PC-3 (cell line): Measurements from ENCODE around the gene POLR3C. TPM values are rescaled to one million over a fixed set of nuclear protein-coding genes. Genes with fewer than 3 reads are reported as not detected.

Source experiments
- ATAC-seq: fragments of 200-7000 bp; cut with Tn5 transposase; 2 replicates; pipeline ENCODE4 v1.9.1; 2020; ENCODE audit warnings: mild to moderate bottlenecking, moderate library complexity
- BruUV-seq: library from RNA; stranded (reverse); fragments of 400-500 nt; replicated peaks from 2 replicates; lab custom pipeline; 2021; lab: Mats Ljungman, UMichigan
- CTCF ChIA-PET: fragments of 300-600 bp; sonication (Branson Sonifier 250); formaldehyde crosslinking; loops from one replicate; lab custom pipeline; 2022; ENCODE audit warnings: antibody characterized with exemption; lab: Charles Lee
- POLR2A ChIA-PET: fragments of 300-600 bp; sonication (Branson Sonifier 250); formaldehyde crosslinking; loops from one replicate; lab custom pipeline; 2022; ENCODE audit warnings: antibody characterized with exemption; ENCODE audit not compliant: unreplicated experiment; lab: Charles Lee
- DNase-seq: peaks from one replicate; pipeline ENCODE4 v3.0.0-alpha.2; 2015
- H2AFZ ChIP-seq: fragments of 300-600 bp; sonication (generic); 2 replicates; pipeline ENCODE4 v1.6.0; 2016; ENCODE audit warnings: antibody characterized with exemption, low read length
- H3F3A ChIP-seq: fragments of 300-600 bp; sonication (generic); one replicate; pipeline ENCODE4 v1.6.0; 2017; ENCODE audit warnings: antibody characterized with exemption, low read length, control low read depth, mild to moderate bottlenecking; ENCODE audit not compliant: unreplicated experiment
- H3K27ac ChIP-seq: fragments of 300-600 bp; sonication (generic); 2 replicates; pipeline ENCODE4 v1.5.1; 2016; ENCODE audit warnings: mild to moderate bottlenecking, low read length
- H3K27me3 ChIP-seq: fragments of 300-600 bp; sonication (generic); 2 replicates; pipeline ENCODE4 v1.6.1; 2016; ENCODE audit warnings: low read length, mixed read lengths
- H3K36me3 ChIP-seq: fragments of 300-600 bp; sonication (generic); 2 replicates; pipeline ENCODE4 v1.6.1; 2016; ENCODE audit warnings: low read depth, mixed run types, low read length, mixed read lengths
- H3K4me1 ChIP-seq: fragments of 300-600 bp; sonication (generic); 2 replicates; pipeline ENCODE4 v1.5.1; 2016; ENCODE audit warnings: low read length; ENCODE audit not compliant: insufficient read depth
- H3K4me2 ChIP-seq: fragments of 300-600 bp; sonication (generic); 2 replicates; pipeline ENCODE4 v1.6.0; 2016; ENCODE audit warnings: low read length
- H3K4me3 ChIP-seq: fragments of 300-600 bp; sonication (generic); 2 replicates; pipeline ENCODE4 v1.5.1; 2016; ENCODE audit warnings: mild to moderate bottlenecking, low read length, mixed read lengths
- H3K79me2 ChIP-seq: fragments of 300-600 bp; sonication (generic); 2 replicates; pipeline ENCODE4 v1.6.1; 2017; ENCODE audit warnings: low read length, mixed read lengths
- H3K9ac ChIP-seq: fragments of 300-600 bp; sonication (generic); 2 replicates; pipeline ENCODE4 v1.6.0; 2016; ENCODE audit warnings: mild to moderate bottlenecking, low read length
- H3K9me2 ChIP-seq: fragments of 300-600 bp; sonication (generic); replicated peaks from 2 replicates; pipeline ENCODE4 v1.6.1; 2016; ENCODE audit warnings: mixed run types, low read length, mixed read lengths
- H3K9me3 ChIP-seq: fragments of 300-600 bp; sonication (generic); 2 replicates; pipeline ENCODE4 v1.6.1; 2016; ENCODE audit warnings: low read length, mixed read lengths
- H4K20me1 ChIP-seq: fragments of 300-600 bp; sonication (generic); 2 replicates; pipeline ENCODE4 v1.6.1; 2016; ENCODE audit warnings: low read length, mixed read lengths
- CTCF ChIP-seq: fragments of 300-600 bp; sonication (generic); conservative IDR thresholded peaks from 2 replicates; pipeline ENCODE4 v1.5.1; 2017; ENCODE audit warnings: antibody characterized with exemption, low read depth, mild to moderate bottlenecking, low read length
- EZH2 ChIP-seq: fragments of 300-600 bp; sonication (generic); IDR thresholded peaks from one replicate; pipeline ENCODE4 v1.6.1; 2017; ENCODE audit warnings: antibody characterized with exemption, mild to moderate bottlenecking, low read length; ENCODE audit not compliant: unreplicated experiment
- EZH2phosphoT487 ChIP-seq: fragments of 300-600 bp; sonication (generic); IDR thresholded peaks from 2 replicates; pipeline ENCODE4 v1.6.1; 2018; ENCODE audit warnings: mild to moderate bottlenecking, antibody characterized with exemption, low read length, borderline replicate concordance
- intact Hi-C: fragments of 100-400 bp; cut with micrococcal nuclease; formaldehyde crosslinking; loops from 2 replicates; pipeline ENCODE4 v1.9.0; 2023
- total RNA-seq: library from RNA; depleted of rRNA; stranded (reverse); fragments of >200 nt; gene quantifications from 2 replicates; pipeline ENCODE4 v1.2.3, GENCODE V29; 2014

Gene POLR3C
- total RNA-seq, 1 experiment from 2014 or later, result 41.5 TPM

- Histone ChIP-seq H3K27ac (no peak overlapping the region), H3K4me3 (no peak overlapping the region), H2AFZ (no peak overlapping the region), H3K27me3 (no peaks in the 10 kb centered on the region), H3K9me2 (no peaks in the 10 kb centered on the region), H3F3A (no peaks in the 10 kb centered on the region), H3K4me2 (no peak overlapping the region), H3K9ac (no peak overlapping the region), H3K9me3 (no peaks in the 10 kb centered on the region), H3K4me1 (peaks cover 20% of the 10 kb centered on the region), H3K79me2 (no peaks in the 10 kb centered on the region), H4K20me1 (no peaks in the 10 kb centered on the region), H3K36me3 (no peaks in the 10 kb centered on the region)
- CTCF ChIA-PET, result no interaction called here
- POLR2A ChIA-PET, result no interaction called here
- DNase-seq (no peak), ATAC-seq (no peak)
- no TSS peak for BruUV-seq
- TF ChIP-seq CTCF, result no peak
- TF ChIP-seq EZH2, result no peak
- no peak for TF ChIP-seq EZH2phosphoT487
- intact Hi-C loops, result no loop called here
Observed at GRCh38 chr1:145884675-145885074, 60.7 kb downstream of the POLR3C start.

GRCh38 chr1:145885738-145886287, 61.8 kb downstream of the POLR3C start, which contains the start of gene ANKRD35:
ANKRD35 (minus strand) TSS chr1:145885866; CDS start chr1:145885758, 108 bp downstream.
- Histone ChIP-seq H3F3A (peaks cover 4% of the 10 kb centered on the region), H3K9me2 (no peaks in the 10 kb centered on the region), H3K36me3 (no peaks in the 10 kb centered on the region), H3K4me2 (peak within 1 kb of the TSS; percentile 96), H3K9me3 (no peaks in the 10 kb centered on the region), H4K20me1 (no peaks in the 10 kb centered on the region), H2AFZ (peak within 1 kb of the TSS; percentile 90), H3K27ac (no peak within 1 kb of the TSS), H3K27me3 (no peaks in the 10 kb centered on the region), H3K79me2 (no peaks in the 10 kb centered on the region), H3K4me1 (peaks cover 31% of the 10 kb centered on the region), H3K9ac (no peak within 1 kb of the TSS), H3K4me3 (peak within 1 kb of the TSS; percentile 75)
- intact Hi-C loops, result no loop called here
- peak; percentile 99 for ATAC-seq
- no TSS peak for BruUV-seq
- TF ChIP-seq EZH2, result no peak
- TF ChIP-seq CTCF, result no peak
- TF ChIP-seq EZH2phosphoT487, result no peak
- peak; percentile 84 for DNase-seq
- CTCF ChIA-PET, result interaction anchor here (0.6 kb wide), 1 partner anchor 22 kb away, joined by 6 read pairs; no protein-coding TSS in a partner anchor
- POLR2A ChIA-PET, result interaction anchor here (0.6 kb wide), 1 partner anchor 41 kb away, joined by 3 read pairs; no protein-coding TSS in a partner anchor

DNA sequence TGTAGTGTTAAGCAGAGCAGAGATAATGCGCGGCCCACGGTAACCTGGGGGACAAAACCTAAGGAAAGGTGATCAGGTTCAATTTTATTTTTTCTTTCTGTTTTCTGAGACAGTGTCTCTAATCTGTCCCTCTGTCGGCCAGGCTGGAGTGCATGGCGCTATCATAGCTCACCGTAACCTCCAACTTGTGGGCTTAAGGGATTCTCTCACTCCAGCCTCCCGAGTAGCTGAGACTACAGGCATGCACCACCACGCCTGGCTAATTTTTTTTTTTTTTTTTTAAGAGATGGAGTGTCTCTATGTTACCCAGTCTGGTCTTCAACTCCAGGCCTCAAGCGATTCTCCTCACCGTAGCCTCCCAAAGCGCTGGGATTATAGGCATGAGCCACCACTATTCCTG, 62.4 kb downstream of the POLR3C start:
- H3K9ac ChIP-seq, result no peak overlapping the region
- CTCF ChIA-PET, result no interaction called here
- H4K20me1 ChIP-seq, result no peaks in the 10 kb centered on the region
- ATAC-seq (no peak; the same call in 1 of the 2 replicates), DNase-seq (no peak)
- H3K27me3 ChIP-seq, result no peaks in the 10 kb centered on the region
- POLR2A ChIA-PET, result no interaction called here
- TF ChIP-seq EZH2 (no peak), CTCF (no peak), EZH2phosphoT487 (no peak)
- no peak overlapping the region for H3K27ac ChIP-seq
- H3K9me3 ChIP-seq, result no peaks in the 10 kb centered on the region
- H3K79me2 ChIP-seq, result no peaks in the 10 kb centered on the region
- H3K4me1 ChIP-seq, result peaks cover 37% of the 10 kb centered on the region
- H3K4me2 ChIP-seq, result peak overlapping the region; percentile 96
- intact Hi-C loops, result no loop called here
- H3K4me3 ChIP-seq, result peak overlapping the region; percentile 75
- H2AFZ ChIP-seq, result peak overlapping the region; percentile 90
- no peaks in the 10 kb centered on the region for H3K9me2 ChIP-seq
- BruUV-seq, result no TSS peak
- peaks cover 7% of the 10 kb centered on the region for H3F3A ChIP-seq
- H3K36me3 ChIP-seq, result no peaks in the 10 kb centered on the region
